Measurements from ENCODE around the gene KCNMB2.

The KCNMB2 gene

GRCh38 chr3:178750639-178751300 is 214.5 kb downstream of the KCNMB2 start:
- no peak for TF ChIP-seq CTCF (IDR thresholded peaks at IDR 0.05)

- no peak for TF ChIP-seq CTCF (IDR thresholded peaks at IDR 0.05)
Observed at GRCh38 chr3:178752843-178753242, 216.6 kb downstream of the KCNMB2 start.

GRCh38 chr3:178754852-178755510 is 218.7 kb downstream of the KCNMB2 start:
- no peak for TF ChIP-seq CTCF (IDR thresholded peaks at IDR 0.05)

- no peak for TF ChIP-seq CTCF (IDR thresholded peaks at IDR 0.05)
Observed at GRCh38 chr3:178761024-178761423, 224.8 kb downstream of the KCNMB2 start.

GRCh38 chr3:178761461-178761860 is 225.2 kb downstream of the KCNMB2 start:
- no peak for TF ChIP-seq CTCF (IDR thresholded peaks at IDR 0.05)

- no peak for TF ChIP-seq CTCF (IDR thresholded peaks at IDR 0.05)
Observed at GRCh38 chr3:178762385-178762784, 226.1 kb downstream of the KCNMB2 start.

GRCh38 chr3:178765472-178765871 is 229.2 kb downstream of the KCNMB2 start:
- TF ChIP-seq CTCF (IDR thresholded peaks at IDR 0.05) = no peak
